Measurements from ENCODE around the gene RDH16. TPM values are rescaled to one million over a fixed set of nuclear protein-coding genes. Genes with fewer than 3 reads are reported as not detected.

The RDH16 gene
- total RNA-seq, 1 experiment from 2014 or later, result 0.16 TPM

DNA sequence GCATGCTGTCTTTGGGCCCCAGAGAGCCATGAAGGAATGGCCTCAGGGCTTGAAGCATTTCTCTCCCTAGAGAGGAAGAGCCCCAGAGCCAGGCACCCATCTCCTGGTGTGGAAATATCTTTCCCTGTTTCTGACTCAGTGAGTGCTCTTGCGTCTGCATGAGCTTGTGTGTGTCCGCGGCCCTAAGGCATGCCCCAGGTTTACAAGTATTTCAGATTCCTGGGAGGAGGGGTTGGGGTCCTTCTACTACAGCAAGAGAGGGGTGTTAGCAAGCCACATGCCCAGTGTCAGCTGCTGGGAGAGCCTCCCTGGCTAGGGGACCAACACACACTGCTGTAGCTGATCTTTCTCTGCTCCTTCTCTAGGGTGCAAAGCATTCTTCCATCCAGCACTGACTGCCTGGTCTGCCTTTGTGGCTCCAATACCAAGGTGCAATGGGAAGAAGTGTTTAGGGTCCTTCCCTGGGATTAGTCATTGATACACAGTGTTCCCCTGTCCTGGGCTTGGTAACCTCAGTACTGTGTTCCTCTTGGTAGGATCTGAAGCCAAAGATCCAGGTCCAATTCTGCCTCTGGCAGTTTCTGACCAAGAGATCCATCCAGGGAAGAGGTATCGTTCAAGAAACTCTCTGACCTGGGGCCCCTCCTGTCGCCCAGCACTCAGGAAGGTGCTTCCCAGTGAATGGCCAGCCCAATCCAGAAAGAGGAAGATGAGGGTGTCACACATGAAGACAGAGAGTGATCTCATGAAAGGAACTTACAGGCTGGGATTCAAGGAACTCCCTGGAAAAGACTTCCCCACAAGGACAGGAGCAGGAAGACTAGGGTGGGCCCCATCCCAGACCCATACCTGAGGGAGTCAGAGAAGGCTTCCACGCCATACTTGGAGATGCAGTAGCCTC, 3.1 kb downstream of the RDH16 start:
- CTCF ChIA-PET, result interaction anchor here (0.6 kb wide), 2 partner anchors 56 to 196 kb away, joined by 3 read pairs; no protein-coding TSS in a partner anchor
- H3K36me3 Mint-ChIP-seq (ENCODE audit: insufficient read depth, unreplicated experiment), result no peaks in the 10 kb centered on the region
- no TSS peak for BruUV-seq (replicated peaks)
- H3K9me3 Mint-ChIP-seq (ENCODE audit: unreplicated experiment), result no peaks in the 10 kb centered on the region
- intact Hi-C loops (cut with micrococcal nuclease), result no loop called here
- POLR2A ChIA-PET, result interaction anchor here (0.7 kb wide), 1 partner anchor 479 kb away, joined by 3 read pairs; no protein-coding TSS in a partner anchor
- peaks cover 34% of the 10 kb centered on the region for H3K4me1 Mint-ChIP-seq (ENCODE audit: insufficient read depth, unreplicated experiment)
- no peak overlapping the region for H3K4me3 Mint-ChIP-seq (ENCODE audit: unreplicated experiment)
- TF ChIP-seq, protein P1, sequence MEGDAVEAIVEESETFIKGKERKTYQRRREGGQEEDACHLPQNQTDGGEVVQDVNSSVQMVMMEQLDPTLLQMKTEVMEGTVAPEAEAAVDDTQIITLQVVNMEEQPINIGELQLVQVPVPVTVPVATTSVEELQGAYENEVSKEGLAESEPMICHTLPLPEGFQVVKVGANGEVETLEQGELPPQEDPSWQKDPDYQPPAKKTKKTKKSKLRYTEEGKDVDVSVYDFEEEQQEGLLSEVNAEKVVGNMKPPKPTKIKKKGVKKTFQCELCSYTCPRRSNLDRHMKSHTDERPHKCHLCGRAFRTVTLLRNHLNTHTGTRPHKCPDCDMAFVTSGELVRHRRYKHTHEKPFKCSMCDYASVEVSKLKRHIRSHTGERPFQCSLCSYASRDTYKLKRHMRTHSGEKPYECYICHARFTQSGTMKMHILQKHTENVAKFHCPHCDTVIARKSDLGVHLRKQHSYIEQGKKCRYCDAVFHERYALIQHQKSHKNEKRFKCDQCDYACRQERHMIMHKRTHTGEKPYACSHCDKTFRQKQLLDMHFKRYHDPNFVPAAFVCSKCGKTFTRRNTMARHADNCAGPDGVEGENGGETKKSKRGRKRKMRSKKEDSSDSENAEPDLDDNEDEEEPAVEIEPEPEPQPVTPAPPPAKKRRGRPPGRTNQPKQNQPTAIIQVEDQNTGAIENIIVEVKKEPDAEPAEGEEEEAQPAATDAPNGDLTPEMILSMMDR (IDR thresholded peaks at IDR 0.05; ENCODE audit: unreplicated experiment), result no peak
- no peak for DNase-seq (ENCODE audit: unreplicated experiment)
- no peaks in the 10 kb centered on the region for H3K27me3 Mint-ChIP-seq (ENCODE audit: insufficient read depth, unreplicated experiment)
- H3K27ac Mint-ChIP-seq (ENCODE audit: low read depth, unreplicated experiment), result no peak overlapping the region

DNA sequence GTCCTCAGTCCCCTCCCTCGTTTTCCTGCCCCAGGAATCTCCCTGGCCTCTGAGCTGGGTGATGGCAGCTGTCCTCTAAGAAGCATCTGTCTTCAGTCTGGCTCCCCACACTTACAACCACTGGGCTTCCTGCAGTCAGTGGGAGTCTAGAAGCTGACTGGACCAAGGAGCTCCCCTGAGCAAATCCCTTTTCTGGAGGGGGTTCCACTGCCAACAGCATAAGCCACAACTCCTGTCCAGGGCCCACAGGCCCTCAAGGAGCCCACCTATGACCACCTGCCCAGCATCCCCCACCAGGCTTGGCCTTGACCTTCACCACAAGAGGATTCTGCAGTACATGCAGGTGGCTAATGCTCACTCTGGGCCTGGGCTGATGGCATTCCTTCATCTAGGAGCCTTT, 4.1 kb downstream of the RDH16 start:
- intact Hi-C loops (cut with micrococcal nuclease), result no loop called here
- no peaks in the 10 kb centered on the region for H3K36me3 Mint-ChIP-seq (ENCODE audit: insufficient read depth, unreplicated experiment)
- no peaks in the 10 kb centered on the region for H3K27me3 Mint-ChIP-seq (ENCODE audit: insufficient read depth, unreplicated experiment)
- H3K4me3 Mint-ChIP-seq (ENCODE audit: unreplicated experiment), result no peak overlapping the region
- peaks cover 34% of the 10 kb centered on the region for H3K4me1 Mint-ChIP-seq (ENCODE audit: insufficient read depth, unreplicated experiment)
- POLR2A ChIA-PET, result no interaction called here
- CTCF ChIA-PET, result interaction anchor here (0.6 to 1.4 kb wide), 3 partner anchors 34 to 263 kb away, joined by 3 read pairs; no protein-coding TSS in a partner anchor
- H3K27ac Mint-ChIP-seq (ENCODE audit: low read depth, unreplicated experiment), result no peak overlapping the region
- no peak for DNase-seq (ENCODE audit: unreplicated experiment)
- BruUV-seq (replicated peaks), result no TSS peak
- no peaks in the 10 kb centered on the region for H3K9me3 Mint-ChIP-seq (ENCODE audit: unreplicated experiment)
- TF ChIP-seq, protein P1 (IDR thresholded peaks at IDR 0.05; ENCODE audit: unreplicated experiment), result no peak

DNA sequence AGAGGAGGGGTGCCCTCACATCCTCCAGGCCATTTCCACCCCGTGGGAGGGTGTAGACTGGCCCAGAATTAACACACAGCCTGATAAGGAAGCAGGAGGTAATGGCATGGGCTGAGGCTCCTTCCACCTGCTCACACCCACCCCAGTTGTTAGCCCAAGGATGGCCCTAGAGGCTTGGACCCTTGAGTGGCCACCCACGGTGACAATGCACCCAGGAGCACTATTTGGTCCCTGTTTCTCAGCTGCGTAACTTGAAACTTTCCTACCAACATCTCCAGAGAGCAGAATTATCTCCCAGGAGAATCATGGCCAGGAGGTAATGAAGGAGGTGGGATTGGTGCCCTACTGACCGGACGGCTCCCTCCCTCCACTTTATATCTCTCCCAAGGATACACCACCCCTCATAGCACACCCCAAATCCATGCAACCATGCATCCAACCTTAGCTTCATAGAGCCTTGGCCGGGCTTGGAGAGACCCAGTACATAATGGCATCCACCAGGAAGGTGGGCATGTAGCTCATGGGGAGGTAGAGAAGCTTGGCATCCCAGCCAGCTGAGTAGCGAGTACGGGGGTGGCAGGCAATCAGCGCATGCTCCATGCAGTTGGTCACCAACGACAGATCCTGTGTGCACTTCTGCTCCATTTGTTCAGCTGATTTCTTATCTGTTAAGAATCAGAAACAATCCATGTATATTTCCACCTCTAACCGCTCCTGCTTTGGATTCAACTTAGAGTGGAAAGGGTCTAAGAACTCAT, 5.6 kb downstream of the RDH16 start:
- TF ChIP-seq, protein P1 (IDR thresholded peaks at IDR 0.05; ENCODE audit: unreplicated experiment), result no peak
- peaks cover 22% of the 10 kb centered on the region for H3K4me1 Mint-ChIP-seq (ENCODE audit: insufficient read depth, unreplicated experiment)
- DNase-seq (ENCODE audit: unreplicated experiment), result no peak
- H3K27me3 Mint-ChIP-seq (ENCODE audit: insufficient read depth, unreplicated experiment), result no peaks in the 10 kb centered on the region
- H3K9me3 Mint-ChIP-seq (ENCODE audit: unreplicated experiment), result no peaks in the 10 kb centered on the region
- H3K4me3 Mint-ChIP-seq (ENCODE audit: unreplicated experiment), result no peak overlapping the region
- H3K27ac Mint-ChIP-seq (ENCODE audit: low read depth, unreplicated experiment), result no peak overlapping the region
- ChIA-PET POLR2A (interaction anchor here (0.6 kb wide), 2 partner anchors 94 to 235 kb away, joined by 3 read pairs; no protein-coding TSS in a partner anchor), CTCF (interaction anchor here (0.5 to 1.2 kb wide), 3 partner anchors 91 to 194 kb away, joined by 3 to 5 read pairs (median 3); no protein-coding TSS in a partner anchor)
- BruUV-seq (replicated peaks), result no TSS peak
- intact Hi-C loops (cut with micrococcal nuclease), result no loop called here
- no peaks in the 10 kb centered on the region for H3K36me3 Mint-ChIP-seq (ENCODE audit: insufficient read depth, unreplicated experiment)

DNA sequence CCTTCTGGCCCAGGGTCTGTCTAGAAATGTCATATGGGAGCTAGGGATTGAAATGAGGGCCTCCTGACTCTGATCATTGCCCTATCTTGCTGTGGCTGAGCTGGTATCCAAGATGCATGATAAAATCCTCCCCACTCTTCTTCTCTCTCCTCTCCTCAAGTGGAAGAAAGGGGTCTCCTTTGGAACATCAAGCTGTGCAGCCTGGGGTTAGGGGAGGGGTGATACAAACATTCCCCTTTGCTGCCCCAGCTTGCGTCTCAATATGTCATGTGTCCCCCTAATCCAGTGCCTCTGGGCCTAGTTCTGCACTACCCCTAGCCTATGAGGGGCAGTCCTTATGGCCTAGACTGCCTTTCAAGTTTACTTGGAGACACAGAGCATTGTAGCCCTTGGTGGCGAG, 8.5 kb downstream of the RDH16 start:
- TF ChIP-seq, protein P1 (IDR thresholded peaks at IDR 0.05; ENCODE audit: unreplicated experiment), result no peak
- intact Hi-C loops (cut with micrococcal nuclease), result no loop called here
- POLR2A ChIA-PET, result interaction anchor here (0.6 to 1.9 kb wide), 2 partner anchors 51 to 223 kb away, joined by 3 to 7 read pairs; no protein-coding TSS in a partner anchor
- Mint-ChIP-seq H3K4me3 (ENCODE audit: unreplicated experiment) (no peak overlapping the region), H3K36me3 (ENCODE audit: insufficient read depth, unreplicated experiment) (no peaks in the 10 kb centered on the region), H3K9me3 (ENCODE audit: unreplicated experiment) (no peaks in the 10 kb centered on the region), H3K4me1 (ENCODE audit: insufficient read depth, unreplicated experiment) (peaks cover 6% of the 10 kb centered on the region), H3K27ac (ENCODE audit: low read depth, unreplicated experiment) (no peak overlapping the region), H3K27me3 (ENCODE audit: insufficient read depth, unreplicated experiment) (no peaks in the 10 kb centered on the region)
- no peak for DNase-seq (ENCODE audit: unreplicated experiment)
- no TSS peak for BruUV-seq (replicated peaks)
- CTCF ChIA-PET, result interaction anchor here (0.7 to 1.4 kb wide), 4 partner anchors 37 to 461 kb away, joined by 3 to 7 read pairs (median 4); no protein-coding TSS in a partner anchor

Data from MCF 10A (cell line).